Thyroid gland (tissue), 4 donors: ENCODE data around the gene LRRC74B. TPM values are rescaled to one million over a fixed set of nuclear protein-coding genes. Genes with fewer than 3 reads are reported as not detected.
"Not testable (repeated sequence)": the region's sequence is repeated elsewhere in the genome, so short reads cannot be mapped to it uniquely, and the experiment has no call there.

Experiments used
- DNase-seq, 2 donors: peaks; one replicate each; pipeline ENCODE4 v3.0.0-alpha.2; 2019
- H3K27ac ChIP-seq, 3 donors: fragments of 200-600 bp; sonication (generic); 1 replicate in 2 of 3; 2 replicates in 1 of 3; pipeline ENCODE4 v1.5.1; 2016 to 2019; ENCODE audit warnings: mild to moderate bottlenecking in 1 of 3, moderate library complexity in 1 of 3
- H3K27me3 ChIP-seq: fragments of 200-600 bp; sonication (generic); one replicate; pipeline ENCODE4 v1.5.1; 2019
- H3K36me3 ChIP-seq, 2 donors: fragments of 200-600 bp; sonication (generic); one replicate each; pipeline ENCODE4 v1.5.1; 2016 to 2019
- H3K4me1 ChIP-seq, 2 donors: fragments of 200-600 bp; sonication (generic); one replicate each; pipeline ENCODE4 v1.5.1; 2017 to 2019
- H3K4me3 ChIP-seq, 3 donors: fragments of 200-600 bp; sonication (generic); replicated peaks in 1 of 3; 1 replicate in 2 of 3; 2 replicates in 1 of 3; pipeline ENCODE4 v1.5.1; 2016; ENCODE audit warnings: mild to moderate bottlenecking in 1 of 3
- H3K9me3 ChIP-seq: fragments of 200-600 bp; sonication (generic); one replicate; pipeline ENCODE4 v1.5.1; 2017
- POLR2A ChIP-seq, 2 donors: fragments of 450-650 bp; IDR thresholded peaks; one replicate each; pipeline ENCODE4 v1.6.1; 2017; ENCODE audit warnings: antibody characterized with exemption in 2 of 2, mild to moderate bottlenecking in 2 of 2, moderate library complexity in 1 of 2
- WGBS, 2 donors: methylation state at CpG; one replicate each; pipeline ENCODE4 v1.1.5; 2017; 5-methylcytosine and 5-hydroxymethylcytosine counted together
- intact Hi-C: fragments of 100-400 bp; cut with DNase I; formaldehyde crosslinking; loops from one replicate; pipeline ENCODE4 v1.15.1; 2023
- total RNA-seq, 4 donors: library from RNA; depleted of rRNA; stranded (reverse); fragments of >200 nt; gene quantifications; one replicate each; pipeline ENCODE4 v1.2.3, GENCODE V29; 2016
- TF ChIP-seq, protein P1 (sequence below), 6 experiments: fragments of 200-600 bp in 3 of 6; fragments of 450-650 bp in 3 of 6; sonication (generic) in 3 of 6; IDR thresholded peaks; one replicate each; pipeline ENCODE4 v1.5.1; 2016 to 2019; ENCODE audit warnings: antibody characterized with exemption in 6 of 6, mild to moderate bottlenecking in 2 of 6, inconsistent platforms in 1 of 6, moderate library complexity in 1 of 6

Gene LRRC74B
- total RNA-seq, 4 donors from 2014 or later: not detected

DNA sequence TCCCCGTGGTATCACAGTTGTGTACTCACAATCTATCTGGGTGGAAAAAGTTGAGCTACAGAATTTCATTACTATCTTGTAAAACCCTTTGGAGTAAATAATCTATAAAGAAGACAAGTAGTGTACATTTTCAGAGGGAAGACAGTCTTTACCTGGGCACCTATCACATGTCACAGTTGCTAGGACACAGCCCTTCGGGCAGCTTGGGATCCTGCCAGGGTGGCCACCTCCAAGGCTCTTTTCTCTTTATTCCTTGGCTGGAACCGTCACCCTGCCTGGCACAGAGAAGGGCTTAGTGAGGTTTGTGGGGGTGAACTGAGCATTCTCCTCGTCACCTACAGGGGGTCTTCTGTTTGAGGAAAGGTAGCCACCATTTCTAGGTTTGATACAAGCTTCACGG lies 23.6 kb downstream of the LRRC74B start:
- H3K27me3 ChIP-seq: no peaks in the 10 kb centered on the region
- intact Hi-C loops: no loop called here
- H3K27ac ChIP-seq: no peak overlapping the region
- 48 to 59% methylated on average over 4 to 5 of the region's 5 CpGs for WGBS, 2 donors
- H3K9me3 ChIP-seq: no peaks in the 10 kb centered on the region
- DNase-seq: no peak
- TF ChIP-seq, protein P1, sequence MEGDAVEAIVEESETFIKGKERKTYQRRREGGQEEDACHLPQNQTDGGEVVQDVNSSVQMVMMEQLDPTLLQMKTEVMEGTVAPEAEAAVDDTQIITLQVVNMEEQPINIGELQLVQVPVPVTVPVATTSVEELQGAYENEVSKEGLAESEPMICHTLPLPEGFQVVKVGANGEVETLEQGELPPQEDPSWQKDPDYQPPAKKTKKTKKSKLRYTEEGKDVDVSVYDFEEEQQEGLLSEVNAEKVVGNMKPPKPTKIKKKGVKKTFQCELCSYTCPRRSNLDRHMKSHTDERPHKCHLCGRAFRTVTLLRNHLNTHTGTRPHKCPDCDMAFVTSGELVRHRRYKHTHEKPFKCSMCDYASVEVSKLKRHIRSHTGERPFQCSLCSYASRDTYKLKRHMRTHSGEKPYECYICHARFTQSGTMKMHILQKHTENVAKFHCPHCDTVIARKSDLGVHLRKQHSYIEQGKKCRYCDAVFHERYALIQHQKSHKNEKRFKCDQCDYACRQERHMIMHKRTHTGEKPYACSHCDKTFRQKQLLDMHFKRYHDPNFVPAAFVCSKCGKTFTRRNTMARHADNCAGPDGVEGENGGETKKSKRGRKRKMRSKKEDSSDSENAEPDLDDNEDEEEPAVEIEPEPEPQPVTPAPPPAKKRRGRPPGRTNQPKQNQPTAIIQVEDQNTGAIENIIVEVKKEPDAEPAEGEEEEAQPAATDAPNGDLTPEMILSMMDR (IDR thresholded peaks at IDR 0.05): no peak
- no peak for TF ChIP-seq POLR2A (IDR thresholded peaks at IDR 0.05)
- H3K4me1 ChIP-seq: no peaks in the 10 kb centered on the region
- H3K4me3 ChIP-seq: no peak overlapping the region
- H3K36me3 ChIP-seq: no peaks in the 10 kb centered on the region

DNA sequence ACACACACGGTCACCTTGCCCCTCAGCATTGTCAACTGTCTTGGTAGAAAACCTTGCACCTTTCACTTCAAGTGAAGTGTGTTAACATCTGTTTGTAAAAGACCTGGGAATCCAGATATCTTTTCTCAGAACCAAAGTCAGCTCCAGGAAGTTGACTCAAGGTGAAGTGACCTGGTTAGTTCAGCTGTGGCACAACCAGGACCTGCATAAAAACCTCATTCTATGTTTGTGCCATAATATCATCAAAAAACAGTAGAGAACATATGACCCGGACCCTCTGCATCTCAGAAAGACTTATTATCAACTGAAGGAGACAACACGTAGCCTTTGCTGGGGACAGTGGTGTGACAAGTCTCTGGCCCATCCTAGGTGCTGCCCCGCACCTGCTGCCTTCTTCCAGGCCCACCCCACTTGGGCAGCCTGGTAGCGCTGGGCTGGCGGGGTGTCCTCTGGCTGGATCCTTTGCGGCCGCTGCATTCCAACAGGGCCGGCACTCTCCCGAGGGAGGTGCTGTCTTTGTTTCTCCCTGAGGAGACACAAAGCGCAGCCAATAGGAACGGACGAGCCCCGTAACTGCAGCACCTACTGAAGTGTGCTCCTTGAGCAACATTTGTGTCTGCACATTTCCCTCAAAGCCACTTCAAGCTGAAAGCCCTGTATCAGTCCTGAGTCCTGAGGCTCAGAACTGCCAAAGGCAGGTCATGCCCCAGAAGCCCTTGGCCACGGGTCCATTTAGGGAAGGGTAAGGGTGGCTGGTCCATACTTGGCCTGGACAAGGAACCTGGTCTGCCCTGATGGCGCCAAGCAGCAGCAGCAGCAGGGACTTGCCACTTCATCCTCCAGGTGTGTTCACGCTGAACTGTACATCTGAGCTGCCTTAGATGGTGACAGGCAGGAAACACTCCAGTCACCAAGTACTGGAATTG lies 25.2 kb downstream of the LRRC74B start:
- peak; percentile 9 to 17 for DNase-seq
- Histone ChIP-seq H3K27me3 (no peaks in the 10 kb centered on the region), H3K36me3 (no peaks in the 10 kb centered on the region), H3K4me1 (no peaks in the 10 kb centered on the region), H3K27ac (no peak overlapping the region), H3K9me3 (no peaks in the 10 kb centered on the region), H3K4me3 (no peak overlapping the region)
- intact Hi-C loops: no loop called here
- 72 to 77% methylated on average over 9 to 14 of the region's 17 CpGs for WGBS, 2 donors
- TF ChIP-seq POLR2A (IDR thresholded peaks at IDR 0.05): no peak
- TF ChIP-seq, protein P1 (IDR thresholded peaks at IDR 0.05): no peak

DNA sequence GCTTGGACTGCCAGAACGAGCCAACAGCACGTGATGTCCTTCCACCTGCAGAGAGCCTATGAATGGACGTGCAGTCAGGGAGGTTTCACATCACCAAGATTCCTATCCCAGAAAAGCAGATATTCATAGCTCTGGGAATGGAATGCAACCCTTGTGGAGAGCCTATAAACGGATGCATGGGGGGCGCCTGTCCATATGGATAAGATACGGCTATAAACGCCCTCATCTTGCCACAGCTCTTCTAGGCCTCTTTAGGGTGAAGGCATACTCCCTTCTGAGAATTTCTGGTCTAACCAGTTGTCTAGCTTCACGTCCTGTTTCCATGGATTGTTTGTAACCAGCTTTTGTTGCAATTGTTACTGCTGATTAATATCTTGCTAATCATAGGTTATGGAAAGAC lies 26.1 kb downstream of the LRRC74B start:
- H3K27me3 ChIP-seq, DNase-seq, H3K9me3 ChIP-seq, H3K4me1 ChIP-seq, intact Hi-C loops, H3K27ac ChIP-seq, H3K36me3 ChIP-seq, H3K4me3 ChIP-seq: not testable (repeated sequence)
- 80 to 81% methylated on average over 8 of the region's 8 CpGs for WGBS, 2 donors

DNA sequence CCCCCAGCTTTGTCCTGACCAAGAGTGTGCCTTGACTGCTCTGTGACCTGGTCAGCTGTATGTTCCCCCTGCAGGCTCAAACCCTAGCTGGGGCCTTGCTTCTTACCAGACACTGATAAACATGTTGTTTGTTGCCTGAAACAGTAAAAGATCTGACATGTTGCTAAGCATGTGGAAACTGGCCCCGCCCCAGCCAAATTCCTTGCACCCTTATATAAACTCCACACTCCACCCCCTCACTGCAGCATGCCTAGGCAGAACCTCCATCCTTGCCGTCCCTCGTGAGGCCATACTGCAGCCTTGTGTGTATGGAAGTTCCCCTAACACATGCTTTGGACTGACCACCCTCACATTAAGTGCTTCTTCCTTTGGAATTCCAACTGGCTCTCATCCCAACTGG lies 27.3 kb downstream of the LRRC74B start:
- intact Hi-C loops: no loop called here
- TF ChIP-seq, protein P1 (IDR thresholded peaks at IDR 0.05): no peak
- TF ChIP-seq POLR2A (IDR thresholded peaks at IDR 0.05): no peak
- Histone ChIP-seq H3K27ac (no peak overlapping the region), H3K36me3 (no peaks in the 10 kb centered on the region), H3K4me1 (no peaks in the 10 kb centered on the region), H3K27me3 (no peaks in the 10 kb centered on the region), H3K4me3 (no peak overlapping the region), H3K9me3 (no peaks in the 10 kb centered on the region)
- no peak for DNase-seq
- WGBS, 2 donors: 89 to 90% methylated on average over 3 of the region's 3 CpGs

DNA sequence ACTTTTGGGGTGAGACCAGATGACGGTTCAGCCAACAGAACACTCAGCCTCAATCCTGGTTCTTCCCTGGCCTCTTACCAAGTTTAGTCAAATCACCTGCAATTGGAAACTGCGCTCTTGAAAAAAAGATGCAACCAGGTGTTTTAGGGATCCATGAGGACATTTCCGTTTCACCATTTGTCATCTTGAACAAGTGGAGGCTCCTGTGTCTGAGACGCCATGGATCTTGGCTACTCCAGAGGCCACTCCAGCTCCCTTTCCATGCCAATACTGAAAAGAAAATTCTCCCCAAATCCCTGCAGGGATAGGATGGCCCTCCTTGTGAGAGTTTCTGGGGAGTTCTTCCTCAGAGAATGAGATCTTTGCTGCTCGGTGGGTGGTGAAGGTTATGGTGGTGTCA lies 27.7 kb downstream of the LRRC74B start:
- intact Hi-C loops: no loop called here
- WGBS, 2 donors: 76 to 91% methylated on average over 5 of the region's 5 CpGs
- Histone ChIP-seq H3K36me3 (no peaks in the 10 kb centered on the region), H3K9me3 (no peaks in the 10 kb centered on the region), H3K4me1 (no peaks in the 10 kb centered on the region), H3K27me3 (no peaks in the 10 kb centered on the region), H3K4me3 (no peak overlapping the region), H3K27ac (no peak overlapping the region)
- no peak for TF ChIP-seq POLR2A (IDR thresholded peaks at IDR 0.05)
- TF ChIP-seq, protein P1 (IDR thresholded peaks at IDR 0.05): no peak
- no peak for DNase-seq
